Activated CD8-positive, alpha-beta memory T cell treated with anti-CD3 and anti-CD28 coated beads for 4 hours (primary cell): ENCODE measurements around the gene HOXA7.

Experiments
- DNase-seq, 2 donors: peaks; one replicate each; pipeline ENCODE4 v3.0.0-alpha.2; 2020; ENCODE audit warnings: low read depth in 2 of 2

Gene HOXA7

GRCh38 chr7:27148031-27148755 is 8.3 kb downstream of the HOXA7 start:
- DNase-seq: no peak

GRCh38 chr7:27147199-27148030 is 9.1 kb downstream of the HOXA7 start, which contains the start of gene HOXA6:
TSS of gene HOXA6 (minus strand) at chr7:27147774. CDS start at chr7:27147749, 25 bp downstream.
- DNase-seq: no peak

- DNase-seq: no peak
Measured at GRCh38 chr7:27146491-27147198, 9.8 kb downstream of the HOXA7 start.

GRCh38 chr7:27145914-27146412 is 10.5 kb downstream of the HOXA7 start:
- no peak for DNase-seq

- no peak for DNase-seq
Measured at GRCh38 chr7:27145165-27145913, 11.1 kb downstream of the HOXA7 start.

GRCh38 chr7:27144781-27145164 is 11.7 kb downstream of the HOXA7 start:
- DNase-seq: no peak

GRCh38 chr7:27143950-27144780 is 12.3 kb downstream of the HOXA7 start:
- DNase-seq: no peak

- DNase-seq: no peak
Measured at GRCh38 chr7:27143023-27143949, 13.2 kb downstream of the HOXA7 start, which contains the start of gene HOXA5. TSS of gene HOXA5 (minus strand) at chr7:27143681. CDS start at chr7:27143607, 74 bp downstream.

- DNase-seq: no peak
Measured at GRCh38 chr7:27142580-27143022, 13.9 kb downstream of the HOXA7 start.

GRCh38 chr7:27141923-27142579 is 14.4 kb downstream of the HOXA7 start:
- no peak for DNase-seq

GRCh38 chr7:27141137-27141922 is 15.1 kb downstream of the HOXA7 start:
- DNase-seq: no peak

- DNase-seq: no peak
Measured at GRCh38 chr7:27140126-27140857, 16.2 kb downstream of the HOXA7 start.

- DNase-seq: no peak
Measured at GRCh38 chr7:27139334-27140125, 16.9 kb downstream of the HOXA7 start.

GRCh38 chr7:27138985-27139333 is 17.5 kb downstream of the HOXA7 start:
- DNase-seq: no peak

GRCh38 chr7:27138472-27138871 is 18.0 kb downstream of the HOXA7 start:
- no peak for DNase-seq

GRCh38 chr7:27137640-27138315 is 18.7 kb downstream of the HOXA7 start:
- DNase-seq: no peak
